SW480 (cell line): ENCODE results near the gene VSIG1.
A peak's percentile ranks its signal among the peaks of the same experiment; 100 is the strongest.

Experiments
- DNase-seq: peaks from one replicate; pipeline ENCODE4 v3.0.0-alpha.2; 2016; ENCODE audit warnings: low spot score

The VSIG1 gene

GRCh38 chrX:108064613-108065012 is 19.7 kb downstream of the VSIG1 start:
- DNase-seq: no peak

GRCh38 chrX:108068121-108068520 is 23.3 kb downstream of the VSIG1 start:
- no peak for DNase-seq

GRCh38 chrX:108070891-108071290 is 26.0 kb downstream of the VSIG1 start:
- DNase-seq: peak; percentile 41

GRCh38 chrX:108071578-108071977 is 26.7 kb downstream of the VSIG1 start:
- DNase-seq: no peak

GRCh38 chrX:108072746-108073145 is 27.9 kb downstream of the VSIG1 start:
- no peak for DNase-seq

GRCh38 chrX:108081110-108081509 is 36.2 kb downstream of the VSIG1 start:
- DNase-seq: no peak

- DNase-seq: no peak
Measured at GRCh38 chrX:108087792-108088191, 42.9 kb downstream of the VSIG1 start.

- DNase-seq: no peak
Measured at GRCh38 chrX:108088511-108088910, 43.6 kb downstream of the VSIG1 start.

GRCh38 chrX:108090491-108091263 is 45.8 kb downstream of the VSIG1 start:
- peak; percentile 23 for DNase-seq

GRCh38 chrX:108091264-108091877 is 46.5 kb downstream of the VSIG1 start, which contains the start of the genes ATG4A and PSMD10:
Gene ATG4A, plus strand, starts transcription at chrX:108091778. Its CDS starts 49 bp downstream, at chrX:108091827.
Gene PSMD10, minus strand, starts transcription at chrX:108091542. Its CDS starts 22 bp downstream, at chrX:108091520.
- DNase-seq: peak; percentile 96

GRCh38 chrX:108091878-108092291 is 47.0 kb downstream of the VSIG1 start:
- DNase-seq: peak; percentile 20

- no peak for DNase-seq
Measured at GRCh38 chrX:108097380-108097779, 52.5 kb downstream of the VSIG1 start.

GRCh38 chrX:108105473-108105872 is 60.6 kb downstream of the VSIG1 start:
- DNase-seq: no peak

GRCh38 chrX:108114541-108114940 is 69.7 kb downstream of the VSIG1 start:
- DNase-seq: no peak

GRCh38 chrX:108117988-108118387 is 73.1 kb downstream of the VSIG1 start:
- no peak for DNase-seq

GRCh38 chrX:108121291-108121690 is 76.4 kb downstream of the VSIG1 start:
- DNase-seq: no peak

GRCh38 chrX:108122748-108123147 is 77.9 kb downstream of the VSIG1 start:
- no peak for DNase-seq

- no peak for DNase-seq
Measured at GRCh38 chrX:108123591-108124366, 78.9 kb downstream of the VSIG1 start.

GRCh38 chrX:108126661-108127060 is 81.8 kb downstream of the VSIG1 start:
- no peak for DNase-seq

GRCh38 chrX:108127152-108127551 is 82.3 kb downstream of the VSIG1 start:
- DNase-seq: no peak
